WTC11 (cell line): Measurements from ENCODE around the gene NPB. TPM values are rescaled to one million over a fixed set of nuclear protein-coding genes. Genes with fewer than 3 reads are reported as not detected.

Experiments used
- ATAC-seq: fragments of 200-7000 bp; cut with Tn5 transposase; 2 replicates; pipeline ENCODE4 v1.10.0; 2021; ENCODE audit warnings: mild to moderate bottlenecking, moderate library complexity
- CTCF ChIA-PET: fragments of 300-600 bp; sonication (Branson Sonifier 250); formaldehyde crosslinking; loops from one replicate; lab custom pipeline; 2021; ENCODE audit warnings: antibody characterized with exemption; lab: Charles Lee
- POLR2A ChIA-PET: fragments of 350-600 bp; sonication (Branson Sonifier 250); formaldehyde crosslinking; loops from one replicate; lab custom pipeline; 2021; ENCODE audit warnings: antibody characterized with exemption; lab: Charles Lee
- DNase-seq: peaks from one replicate; pipeline ENCODE4 v3.0.0; 2021; ENCODE audit warnings: low spot score
- H3K27ac Mint-ChIP-seq: 2 replicates; pipeline ENCODE4 v1.8.0; 2021; ENCODE audit warnings: mixed read lengths
- H3K27me3 Mint-ChIP-seq: 2 replicates; pipeline ENCODE4 v1.8.0; 2021; ENCODE audit warnings: low read depth, mild to moderate bottlenecking, moderate library complexity, mixed read lengths
- H3K36me3 Mint-ChIP-seq: 2 replicates; pipeline ENCODE4 v1.8.0; 2021; ENCODE audit warnings: mixed read lengths
- H3K4me1 Mint-ChIP-seq: 2 replicates; pipeline ENCODE4 v1.8.0; 2022; ENCODE audit warnings: mixed read lengths
- H3K4me3 Mint-ChIP-seq: 2 replicates; pipeline ENCODE4 v1.8.0; 2021; ENCODE audit warnings: mild to moderate bottlenecking, moderate library complexity, mixed read lengths
- H3K9me3 Mint-ChIP-seq: 2 replicates; pipeline ENCODE4 v1.8.0; 2021; ENCODE audit warnings: mixed read lengths
- ATF6 ChIP-seq: sonication (generic); formaldehyde crosslinking; IDR thresholded peaks from 2 replicates; pipeline ENCODE4 v1.8.1; 2023; ENCODE audit warnings: mild to moderate bottlenecking, missing genetic modification reagents
- CBFB ChIP-seq: sonication (generic); formaldehyde crosslinking; IDR thresholded peaks from 2 replicates; pipeline ENCODE4 v1.8.1; 2022; ENCODE audit warnings: mild to moderate bottlenecking, low read depth, missing genetic modification reagents
- CREB1 ChIP-seq: sonication (generic); formaldehyde crosslinking; IDR thresholded peaks from 2 replicates; pipeline ENCODE4 v1.8.0; 2023; ENCODE audit warnings: mild to moderate bottlenecking, missing genetic modification reagents
- CREM ChIP-seq: sonication (generic); formaldehyde crosslinking; IDR thresholded peaks from 2 replicates; pipeline ENCODE4 v1.8.1; 2022; ENCODE audit warnings: mild to moderate bottlenecking, missing genetic modification reagents, moderate library complexity
- ESRRA ChIP-seq: sonication (generic); formaldehyde crosslinking; IDR thresholded peaks from 2 replicates; pipeline ENCODE4 v1.8.1; 2022; ENCODE audit warnings: mild to moderate bottlenecking, missing genetic modification reagents, borderline replicate concordance
- FOXJ3 ChIP-seq: sonication (generic); formaldehyde crosslinking; IDR thresholded peaks from 2 replicates; pipeline ENCODE4 v1.9.0; 2021; ENCODE audit warnings: missing genetic modification reagents, mild to moderate bottlenecking, borderline replicate concordance
- GABPB1 ChIP-seq: sonication (generic); formaldehyde crosslinking; IDR thresholded peaks from 2 replicates; pipeline ENCODE4 v1.8.1; 2023; ENCODE audit warnings: mild to moderate bottlenecking, missing genetic modification reagents
- GRHL2 ChIP-seq: fragments of 250-450 bp; sonication (Bioruptor Pico); IDR thresholded peaks from 2 replicates; pipeline ENCODE4 v1.8.0; 2022; ENCODE audit warnings: mild to moderate bottlenecking, moderate library complexity; ENCODE audit not compliant: insufficient replicate concordance, severe bottlenecking
- JAZF1 ChIP-seq: fragments of 250-450 bp; sonication (Bioruptor Pico); IDR thresholded peaks from 2 replicates; pipeline ENCODE4 v1.9.0; 2021; ENCODE audit warnings: moderate library complexity, mild to moderate bottlenecking, inconsistent platforms
- NFATC4 ChIP-seq: fragments of 250-450 bp; sonication (Bioruptor Pico); IDR thresholded peaks from 2 replicates; pipeline ENCODE4 v1.9.0; 2021; ENCODE audit warnings: mild to moderate bottlenecking
- NFYB ChIP-seq: sonication (generic); formaldehyde crosslinking; conservative IDR thresholded peaks from 2 replicates; pipeline ENCODE4 v1.8.0; 2022; ENCODE audit warnings: low read depth, missing genetic modification reagents
- NR1H2 ChIP-seq: sonication (generic); formaldehyde crosslinking; IDR thresholded peaks from 2 replicates; pipeline ENCODE4 v1.9.0; 2021; ENCODE audit warnings: mild to moderate bottlenecking, moderate library complexity, missing genetic modification reagents
- RELA ChIP-seq: sonication (generic); formaldehyde crosslinking; IDR thresholded peaks from 2 replicates; pipeline ENCODE4 v1.8.1; 2022; ENCODE audit warnings: missing genetic modification reagents, mild to moderate bottlenecking, borderline replicate concordance
- RORB ChIP-seq: fragments of 250-450 bp; sonication (Bioruptor Pico); IDR thresholded peaks from 2 replicates; pipeline ENCODE4 v1.9.0; 2021; ENCODE audit warnings: mild to moderate bottlenecking
- SMAD3 ChIP-seq: sonication (generic); formaldehyde crosslinking; IDR thresholded peaks from 2 replicates; pipeline ENCODE4 v1.8.0; 2022; ENCODE audit warnings: missing genetic modification reagents, mild to moderate bottlenecking, borderline replicate concordance
- SMAD4 ChIP-seq: sonication (generic); formaldehyde crosslinking; IDR thresholded peaks from 2 replicates; pipeline ENCODE4 v1.8.0; 2022; ENCODE audit warnings: mild to moderate bottlenecking, missing genetic modification reagents
- STAT6 ChIP-seq: sonication (generic); formaldehyde crosslinking; conservative IDR thresholded peaks from 2 replicates; pipeline ENCODE4 v1.8.1; 2023; ENCODE audit warnings: mild to moderate bottlenecking, low read depth, missing genetic modification reagents, moderate library complexity
- ZNF121 ChIP-seq: sonication (generic); formaldehyde crosslinking; IDR thresholded peaks from 2 replicates; pipeline ENCODE4 v1.8.0; 2023; ENCODE audit warnings: missing genetic modification reagents
- ZNF232 ChIP-seq: sonication (generic); formaldehyde crosslinking; IDR thresholded peaks from 2 replicates; pipeline ENCODE4 v1.8.0; 2022; ENCODE audit warnings: mild to moderate bottlenecking, missing genetic modification reagents
- ZNF416 ChIP-seq: fragments of 250-450 bp; sonication (Bioruptor Pico); IDR thresholded peaks from 2 replicates; pipeline ENCODE4 v1.9.0; 2021; ENCODE audit warnings: mild to moderate bottlenecking, inconsistent platforms
- total RNA-seq: library from RNA; stranded (reverse); gene quantifications from 3 replicates; pipeline ENCODE4 v1.2.3, GENCODE V29; 2021
- TF ChIP-seq, protein P1 (sequence below): sonication (generic); formaldehyde crosslinking; IDR thresholded peaks from 2 replicates; pipeline ENCODE4 v1.8.0; 2022; ENCODE audit warnings: mild to moderate bottlenecking, missing genetic modification reagents
- TF ChIP-seq, protein P2 (sequence below): fragments of 250-450 bp; sonication (Bioruptor Pico); IDR thresholded peaks from 2 replicates; pipeline ENCODE4 v1.9.0; 2021; ENCODE audit warnings: mild to moderate bottlenecking
- TF ChIP-seq, protein P3 (sequence below): sonication (generic); formaldehyde crosslinking; IDR thresholded peaks from 2 replicates; pipeline ENCODE4 v1.8.1; 2023; ENCODE audit warnings: mild to moderate bottlenecking, missing genetic modification reagents
- TF ChIP-seq, protein P4 (sequence below): sonication (generic); formaldehyde crosslinking; IDR thresholded peaks from 2 replicates; pipeline ENCODE4 v1.8.0; 2022; ENCODE audit warnings: mild to moderate bottlenecking, missing genetic modification reagents
- TF ChIP-seq, protein P5 (sequence below): fragments of 250-450 bp; sonication (Bioruptor Pico); IDR thresholded peaks from 2 replicates; pipeline ENCODE4 v1.8.0; 2021; ENCODE audit warnings: mild to moderate bottlenecking

Gene NPB
- total RNA-seq, 1 experiment from 2014 or later, result 1.9 TPM

DNA sequence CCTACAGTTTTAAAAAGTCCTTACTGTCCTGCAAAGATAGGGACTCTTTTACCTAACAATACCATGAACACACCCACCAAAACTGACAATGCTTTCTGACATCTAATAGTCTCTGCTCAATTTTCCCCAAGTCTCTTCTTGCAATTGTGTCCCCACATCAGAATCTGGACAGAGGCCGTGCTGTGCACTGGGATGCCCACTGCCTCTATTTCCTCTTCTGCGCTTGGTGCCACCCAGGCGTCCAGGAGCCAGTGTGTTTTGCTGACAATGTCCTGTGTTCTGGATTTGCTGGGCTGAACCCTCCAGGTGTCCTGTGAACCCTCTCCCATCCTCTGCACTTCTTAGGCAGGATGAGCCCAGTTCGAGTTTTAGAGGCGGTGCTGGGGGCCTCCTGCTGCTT is 24.5 kb upstream of the NPB start (continued):
- TF ChIP-seq STAT6 (CRISPR knock-in tag) (no peak), CREM (CRISPR knock-in tag) (no peak), RELA (CRISPR knock-in tag) (no peak), ATF6 (CRISPR knock-in tag) (no peak), SMAD3 (CRISPR knock-in tag) (no peak), SMAD4 (CRISPR knock-in tag) (no peak)
- TF ChIP-seq, protein P1, sequence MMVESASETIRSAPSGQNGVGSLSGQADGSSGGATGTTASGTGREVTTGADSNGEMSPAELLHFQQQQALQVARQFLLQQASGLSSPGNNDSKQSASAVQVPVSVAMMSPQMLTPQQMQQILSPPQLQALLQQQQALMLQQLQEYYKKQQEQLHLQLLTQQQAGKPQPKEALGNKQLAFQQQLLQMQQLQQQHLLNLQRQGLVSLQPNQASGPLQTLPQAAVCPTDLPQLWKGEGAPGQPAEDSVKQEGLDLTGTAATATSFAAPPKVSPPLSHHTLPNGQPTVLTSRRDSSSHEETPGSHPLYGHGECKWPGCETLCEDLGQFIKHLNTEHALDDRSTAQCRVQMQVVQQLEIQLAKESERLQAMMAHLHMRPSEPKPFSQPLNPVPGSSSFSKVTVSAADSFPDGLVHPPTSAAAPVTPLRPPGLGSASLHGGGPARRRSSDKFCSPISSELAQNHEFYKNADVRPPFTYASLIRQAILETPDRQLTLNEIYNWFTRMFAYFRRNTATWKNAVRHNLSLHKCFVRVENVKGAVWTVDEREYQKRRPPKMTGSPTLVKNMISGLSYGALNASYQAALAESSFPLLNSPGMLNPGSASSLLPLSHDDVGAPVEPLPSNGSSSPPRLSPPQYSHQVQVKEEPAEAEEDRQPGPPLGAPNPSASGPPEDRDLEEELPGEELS (CRISPR knock-in tag), result no peak

GRCh38 chr17:81878294-81878693 is 23.7 kb upstream of the NPB start:
- Mint-ChIP-seq H3K27me3 (no peaks in the 10 kb centered on the region), H3K36me3 (peaks cover 22% of the 10 kb centered on the region), H3K27ac (no peak overlapping the region), H3K4me3 (no peak overlapping the region), H3K9me3 (no peaks in the 10 kb centered on the region), H3K4me1 (no peaks in the 10 kb centered on the region)
- TF ChIP-seq GRHL2 (CRISPR knock-in tag) (no peak), SMAD4 (CRISPR knock-in tag) (no peak), GABPB1 (CRISPR knock-in tag) (no peak), SMAD3 (CRISPR knock-in tag) (no peak), CREB1 (CRISPR knock-in tag) (no peak), RORB (CRISPR knock-in tag) (no peak), FOXJ3 (CRISPR knock-in tag) (no peak), ZNF416 (no peak)
- TF ChIP-seq, protein P2, sequence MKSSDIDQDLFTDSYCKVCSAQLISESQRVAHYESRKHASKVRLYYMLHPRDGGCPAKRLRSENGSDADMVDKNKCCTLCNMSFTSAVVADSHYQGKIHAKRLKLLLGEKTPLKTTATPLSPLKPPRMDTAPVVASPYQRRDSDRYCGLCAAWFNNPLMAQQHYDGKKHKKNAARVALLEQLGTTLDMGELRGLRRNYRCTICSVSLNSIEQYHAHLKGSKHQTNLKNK, result no peak
- TF ChIP-seq, protein P3, sequence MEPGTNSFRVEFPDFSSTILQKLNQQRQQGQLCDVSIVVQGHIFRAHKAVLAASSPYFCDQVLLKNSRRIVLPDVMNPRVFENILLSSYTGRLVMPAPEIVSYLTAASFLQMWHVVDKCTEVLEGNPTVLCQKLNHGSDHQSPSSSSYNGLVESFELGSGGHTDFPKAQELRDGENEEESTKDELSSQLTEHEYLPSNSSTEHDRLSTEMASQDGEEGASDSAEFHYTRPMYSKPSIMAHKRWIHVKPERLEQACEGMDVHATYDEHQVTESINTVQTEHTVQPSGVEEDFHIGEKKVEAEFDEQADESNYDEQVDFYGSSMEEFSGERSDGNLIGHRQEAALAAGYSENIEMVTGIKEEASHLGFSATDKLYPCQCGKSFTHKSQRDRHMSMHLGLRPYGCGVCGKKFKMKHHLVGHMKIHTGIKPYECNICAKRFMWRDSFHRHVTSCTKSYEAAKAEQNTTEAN, result no peak
- ChIA-PET POLR2A (no interaction called here), CTCF (no interaction called here)
- DNase-seq, result no peak
- ATAC-seq, result no peak

- no peak for ATAC-seq
- CTCF ChIA-PET, result no interaction called here
- TF ChIP-seq JAZF1 (CRISPR knock-in tag) (no peak), ZNF232 (CRISPR knock-in tag) (no peak), NR1H2 (CRISPR knock-in tag) (no peak), NFYB (CRISPR knock-in tag) (no peak), ZNF121 (CRISPR knock-in tag) (no peak), NFATC4 (CRISPR knock-in tag) (no peak), ESRRA (no peak), CBFB (CRISPR knock-in tag) (no peak), RELA (CRISPR knock-in tag) (no peak)
- TF ChIP-seq, protein P4, sequence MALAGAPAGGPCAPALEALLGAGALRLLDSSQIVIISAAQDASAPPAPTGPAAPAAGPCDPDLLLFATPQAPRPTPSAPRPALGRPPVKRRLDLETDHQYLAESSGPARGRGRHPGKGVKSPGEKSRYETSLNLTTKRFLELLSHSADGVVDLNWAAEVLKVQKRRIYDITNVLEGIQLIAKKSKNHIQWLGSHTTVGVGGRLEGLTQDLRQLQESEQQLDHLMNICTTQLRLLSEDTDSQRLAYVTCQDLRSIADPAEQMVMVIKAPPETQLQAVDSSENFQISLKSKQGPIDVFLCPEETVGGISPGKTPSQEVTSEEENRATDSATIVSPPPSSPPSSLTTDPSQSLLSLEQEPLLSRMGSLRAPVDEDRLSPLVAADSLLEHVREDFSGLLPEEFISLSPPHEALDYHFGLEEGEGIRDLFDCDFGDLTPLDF (CRISPR knock-in tag), result no peak
- TF ChIP-seq, protein P5, sequence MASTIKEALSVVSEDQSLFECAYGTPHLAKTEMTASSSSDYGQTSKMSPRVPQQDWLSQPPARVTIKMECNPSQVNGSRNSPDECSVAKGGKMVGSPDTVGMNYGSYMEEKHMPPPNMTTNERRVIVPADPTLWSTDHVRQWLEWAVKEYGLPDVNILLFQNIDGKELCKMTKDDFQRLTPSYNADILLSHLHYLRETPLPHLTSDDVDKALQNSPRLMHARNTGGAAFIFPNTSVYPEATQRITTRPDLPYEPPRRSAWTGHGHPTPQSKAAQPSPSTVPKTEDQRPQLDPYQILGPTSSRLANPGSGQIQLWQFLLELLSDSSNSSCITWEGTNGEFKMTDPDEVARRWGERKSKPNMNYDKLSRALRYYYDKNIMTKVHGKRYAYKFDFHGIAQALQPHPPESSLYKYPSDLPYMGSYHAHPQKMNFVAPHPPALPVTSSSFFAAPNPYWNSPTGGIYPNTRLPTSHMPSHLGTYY (CRISPR knock-in tag), result no peak
These were observed 22.9 kb upstream of the NPB start for GRCh38 chr17:81879121-81879520.

More at GRCh38 chr17:81879121-81879520, 22.9 kb upstream of the NPB start:
- POLR2A ChIA-PET, result interaction anchor here (0.6 kb wide), 1 partner anchor 48 kb away, joined by 3 read pairs; no protein-coding TSS in a partner anchor
- Mint-ChIP-seq H3K4me3 (no peak overlapping the region), H3K4me1 (no peaks in the 10 kb centered on the region), H3K27ac (peak overlapping the region; percentile 32; the same call in 1 of the 2 replicates), H3K36me3 (peaks cover 25% of the 10 kb centered on the region), H3K9me3 (no peaks in the 10 kb centered on the region), H3K27me3 (no peaks in the 10 kb centered on the region)
- DNase-seq, result no peak
